Glutamatergic neuron (in vitro differentiated cells): ENCODE measurements around the gene KRTAP9-6. TPM values are rescaled to one million over a fixed set of nuclear protein-coding genes. Genes with fewer than 3 reads are reported as not detected.
"Not testable (repeated sequence)": the region's sequence is repeated elsewhere in the genome, so short reads cannot be mapped to it uniquely, and the experiment has no call there.

ENCODE experiments used
- DNase-seq: peaks from one replicate; pipeline ENCODE4 v3.0.0; 2022
- H3K27ac Mint-ChIP-seq: one replicate; pipeline ENCODE4 v1.8.0; 2020; ENCODE audit warnings: mild to moderate bottlenecking, mixed read lengths, inconsistent platforms; ENCODE audit not compliant: unreplicated experiment
- H3K27me3 Mint-ChIP-seq: one replicate; pipeline ENCODE4 v1.8.0; 2020; ENCODE audit warnings: mild to moderate bottlenecking, moderate library complexity, mixed read lengths, inconsistent platforms; ENCODE audit not compliant: unreplicated experiment
- H3K36me3 Mint-ChIP-seq: one replicate; pipeline ENCODE4 v1.8.0; 2020; ENCODE audit warnings: mild to moderate bottlenecking, mixed read lengths, inconsistent platforms; ENCODE audit not compliant: unreplicated experiment
- H3K4me1 Mint-ChIP-seq: one replicate; pipeline ENCODE4 v1.8.0; 2020; ENCODE audit warnings: mild to moderate bottlenecking, low read depth, mixed read lengths, inconsistent platforms; ENCODE audit not compliant: unreplicated experiment
- H3K4me3 Mint-ChIP-seq: one replicate; pipeline ENCODE4 v1.8.0; 2020; ENCODE audit warnings: mild to moderate bottlenecking, mixed read lengths, inconsistent platforms; ENCODE audit not compliant: unreplicated experiment
- H3K9me3 Mint-ChIP-seq: one replicate; pipeline ENCODE4 v1.8.0; 2020; ENCODE audit warnings: mild to moderate bottlenecking, moderate library complexity, mixed read lengths, inconsistent platforms; ENCODE audit not compliant: unreplicated experiment
- CTCF ChIP-seq: fragments of 200-600 bp; sonication (generic); IDR thresholded peaks from one replicate; pipeline ENCODE4 v1.5.0; 2021; ENCODE audit not compliant: partially characterized antibody, unreplicated experiment
- total RNA-seq: library from RNA; stranded (reverse); fragmentation: NEBNext Ultra II Directional; extraction: Animal tissue kit (Norgen Biotek cat#: 25700); gene quantifications from one replicate; pipeline ENCODE4 v1.2.1, GENCODE V29; 2021; ENCODE audit not compliant: unreplicated experiment

The KRTAP9-6 gene
- total RNA-seq, 1 donor from 2014 or later = not detected

GRCh38 chr17:41263212-41263611 is 2.0 kb upstream of the KRTAP9-6 start:
- no peak overlapping the region for H3K27ac Mint-ChIP-seq
- no peaks in the 10 kb centered on the region for H3K27me3 Mint-ChIP-seq
- no peak for TF ChIP-seq CTCF
- no peaks in the 10 kb centered on the region for H3K4me1 Mint-ChIP-seq
- H3K36me3 Mint-ChIP-seq = no peaks in the 10 kb centered on the region
- H3K9me3 Mint-ChIP-seq = peaks cover 1% of the 10 kb centered on the region
- no peak for DNase-seq
- H3K4me3 Mint-ChIP-seq = no peak overlapping the region

- TF ChIP-seq CTCF = no peak
- Mint-ChIP-seq H3K36me3 (no peaks in the 10 kb centered on the region), H3K4me3 (no peak overlapping the region), H3K27me3 (no peaks in the 10 kb centered on the region), H3K27ac (no peak overlapping the region), H3K4me1 (no peaks in the 10 kb centered on the region), H3K9me3 (peaks cover 1% of the 10 kb centered on the region)
- no peak for DNase-seq
Observed at GRCh38 chr17:41264599-41264998, 579 bp upstream of the KRTAP9-6 start.

- no peaks in the 10 kb centered on the region for H3K27me3 Mint-ChIP-seq
- no peaks in the 10 kb centered on the region for H3K4me1 Mint-ChIP-seq
- DNase-seq = no peak
- H3K9me3 Mint-ChIP-seq = peaks cover 1% of the 10 kb centered on the region
- no peak overlapping the region for H3K4me3 Mint-ChIP-seq
- TF ChIP-seq CTCF = no peak
- H3K36me3 Mint-ChIP-seq = no peaks in the 10 kb centered on the region
- no peak overlapping the region for H3K27ac Mint-ChIP-seq
Observed at GRCh38 chr17:41267711-41268110, 2.5 kb downstream of the KRTAP9-6 start.

GRCh38 chr17:41271323-41271722 is 6.1 kb downstream of the KRTAP9-6 start:
- H3K36me3 Mint-ChIP-seq, H3K4me3 Mint-ChIP-seq, H3K4me1 Mint-ChIP-seq, H3K27ac Mint-ChIP-seq, H3K9me3 Mint-ChIP-seq, DNase-seq, H3K27me3 Mint-ChIP-seq: not testable (repeated sequence)

GRCh38 chr17:41271858-41272257 is 6.7 kb downstream of the KRTAP9-6 start:
- Mint-ChIP-seq H3K36me3 (no peaks in the 10 kb centered on the region), H3K9me3 (no peaks in the 10 kb centered on the region), H3K4me1 (no peaks in the 10 kb centered on the region), H3K4me3 (no peak overlapping the region), H3K27ac (no peak overlapping the region), H3K27me3 (peaks cover 4% of the 10 kb centered on the region)
- no peak for DNase-seq
- no peak for TF ChIP-seq CTCF

GRCh38 chr17:41275648-41276190 is 10.5 kb downstream of the KRTAP9-6 start, which contains the start of gene KRTAP9-7:
KRTAP9-7 (plus strand) TSS chr17:41275698; CDS start chr17:41275698, 0 bp downstream.
- H3K27ac Mint-ChIP-seq = peak within 1 kb of the TSS; percentile 43
- H3K36me3 Mint-ChIP-seq, H3K4me1 Mint-ChIP-seq, DNase-seq, H3K4me3 Mint-ChIP-seq, H3K27me3 Mint-ChIP-seq, H3K9me3 Mint-ChIP-seq: not testable (repeated sequence)
